Ramos (cell line): ENCODE results near the gene TIAM2.

Experiments used
- in situ Hi-C: fragments of 300-500 bp; cut with MboI; formaldehyde crosslinking; loops from one replicate; pipeline ENCODE4 v1.14.3; 2022; ENCODE audit warnings: low sequenced_read_pairs; ENCODE audit not compliant: unreplicated experiment

TIAM2 gene

GRCh38 chr6:155120034-155120433, 124.9 kb downstream of the TIAM2 start:
- in situ Hi-C loops: no loop called here

GRCh38 chr6:155121294-155121693, 126.2 kb downstream of the TIAM2 start:
- in situ Hi-C loops: no loop called here

- in situ Hi-C loops: no loop called here
Observed at GRCh38 chr6:155121699-155122098, 126.6 kb downstream of the TIAM2 start.

- in situ Hi-C loops: no loop called here
Observed at GRCh38 chr6:155122199-155122950, 127.3 kb downstream of the TIAM2 start.

- in situ Hi-C loops: no loop called here
Observed at GRCh38 chr6:155123520-155123919, 128.4 kb downstream of the TIAM2 start.

- in situ Hi-C loops: no loop called here
Observed at GRCh38 chr6:155125906-155126305, 130.8 kb downstream of the TIAM2 start.

GRCh38 chr6:155126727-155127439, 131.8 kb downstream of the TIAM2 start:
- in situ Hi-C loops: no loop called here

GRCh38 chr6:155128977-155129376, 133.9 kb downstream of the TIAM2 start:
- in situ Hi-C loops: no loop called here

- in situ Hi-C loops: no loop called here
Observed at GRCh38 chr6:155129744-155130143, 134.6 kb downstream of the TIAM2 start.

GRCh38 chr6:155130161-155130853, 135.2 kb downstream of the TIAM2 start:
- in situ Hi-C loops: no loop called here

GRCh38 chr6:155132617-155133016, 137.5 kb downstream of the TIAM2 start:
- in situ Hi-C loops: no loop called here

- in situ Hi-C loops: no loop called here
Observed at GRCh38 chr6:155141002-155141401, 145.9 kb downstream of the TIAM2 start.

- in situ Hi-C loops: no loop called here
Observed at GRCh38 chr6:155141512-155141911, 146.4 kb downstream of the TIAM2 start.

- in situ Hi-C loops: no loop called here
Observed at GRCh38 chr6:155142168-155143028, 147.3 kb downstream of the TIAM2 start.

- in situ Hi-C loops: no loop called here
Observed at GRCh38 chr6:155143029-155143577, 148.0 kb downstream of the TIAM2 start.

GRCh38 chr6:155143578-155144106, 148.5 kb downstream of the TIAM2 start:
- in situ Hi-C loops: no loop called here

GRCh38 chr6:155146205-155146604, 151.1 kb downstream of the TIAM2 start:
- in situ Hi-C loops: no loop called here

GRCh38 chr6:155147958-155148663, 153.0 kb downstream of the TIAM2 start:
- in situ Hi-C loops: no loop called here
